Prostate gland (tissue), 2 donors: Measurements from ENCODE around the gene CRYBB2.

Source experiments
- POLR2A ChIP-seq: fragments of 450-650 bp; IDR thresholded peaks from one replicate; pipeline ENCODE4 v1.6.1; 2016; ENCODE audit warnings: antibody characterized with exemption, mild to moderate bottlenecking
- POLR2AphosphoS5 ChIP-seq: sonication (generic); formaldehyde crosslinking; IDR thresholded peaks from one replicate; pipeline ENCODE4 v1.6.1; 2017; ENCODE audit warnings: antibody characterized with exemption
- TF ChIP-seq, protein P1 (sequence below), 4 experiments: fragments of 200-600 bp in 2 of 4; fragments of 450-650 bp in 2 of 4; sonication (generic) in 2 of 4; IDR thresholded peaks; 1 replicate in 3 of 4; 2 replicates in 1 of 4; pipeline ENCODE4 v1.5.1; 2016 to 2019; ENCODE audit warnings: antibody characterized with exemption in 4 of 4, mild to moderate bottlenecking in 2 of 4, moderate library complexity in 2 of 4

DNA sequence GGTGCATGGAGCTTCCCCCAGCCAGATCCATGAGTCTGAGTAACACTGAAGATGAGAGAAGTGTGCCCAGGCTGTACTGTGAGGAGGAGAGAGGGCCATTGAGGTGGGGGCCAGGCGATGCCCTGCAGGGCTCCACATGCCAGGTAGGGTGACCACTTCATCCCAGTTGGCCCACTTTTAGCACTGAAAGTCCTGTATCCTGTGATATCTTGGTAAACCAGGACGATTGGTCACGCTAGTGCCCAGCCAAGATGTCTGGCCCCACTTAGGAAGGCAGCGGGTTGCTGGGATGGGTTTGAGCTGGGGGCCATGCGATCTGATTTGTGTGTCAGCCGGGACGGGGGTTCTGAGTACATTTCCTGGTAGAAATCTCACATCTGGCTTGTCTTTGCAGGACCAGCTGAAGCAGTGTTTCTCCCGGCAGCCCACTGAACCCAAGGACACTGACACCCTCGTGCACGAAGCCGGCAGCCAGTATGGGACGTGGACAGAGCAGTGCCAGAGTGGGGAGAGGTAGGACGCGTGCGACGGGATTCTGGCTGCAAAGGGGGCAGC is 48.9 kb upstream of the CRYBB2 start:
- TF ChIP-seq, protein P1, sequence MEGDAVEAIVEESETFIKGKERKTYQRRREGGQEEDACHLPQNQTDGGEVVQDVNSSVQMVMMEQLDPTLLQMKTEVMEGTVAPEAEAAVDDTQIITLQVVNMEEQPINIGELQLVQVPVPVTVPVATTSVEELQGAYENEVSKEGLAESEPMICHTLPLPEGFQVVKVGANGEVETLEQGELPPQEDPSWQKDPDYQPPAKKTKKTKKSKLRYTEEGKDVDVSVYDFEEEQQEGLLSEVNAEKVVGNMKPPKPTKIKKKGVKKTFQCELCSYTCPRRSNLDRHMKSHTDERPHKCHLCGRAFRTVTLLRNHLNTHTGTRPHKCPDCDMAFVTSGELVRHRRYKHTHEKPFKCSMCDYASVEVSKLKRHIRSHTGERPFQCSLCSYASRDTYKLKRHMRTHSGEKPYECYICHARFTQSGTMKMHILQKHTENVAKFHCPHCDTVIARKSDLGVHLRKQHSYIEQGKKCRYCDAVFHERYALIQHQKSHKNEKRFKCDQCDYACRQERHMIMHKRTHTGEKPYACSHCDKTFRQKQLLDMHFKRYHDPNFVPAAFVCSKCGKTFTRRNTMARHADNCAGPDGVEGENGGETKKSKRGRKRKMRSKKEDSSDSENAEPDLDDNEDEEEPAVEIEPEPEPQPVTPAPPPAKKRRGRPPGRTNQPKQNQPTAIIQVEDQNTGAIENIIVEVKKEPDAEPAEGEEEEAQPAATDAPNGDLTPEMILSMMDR (IDR thresholded peaks at IDR 0.05): no peak
- TF ChIP-seq POLR2A (no peak), POLR2AphosphoS5 (no peak)
